ENCODE measurements around the gene CREB3L2.
A peak's percentile ranks its signal among the peaks of the same experiment; 100 is the strongest.
"Not testable (repeated sequence)": the region's sequence is repeated elsewhere in the genome, so short reads cannot be mapped to it uniquely, and the experiment has no call there.

The CREB3L2 gene

GRCh38 chr7:137913985-137914384 lies 87.9 kb downstream of the CREB3L2 start:
- H3K9me3 ChIP-seq (ENCODE audit: control insufficient read depth in 2 of 2, low read length in 2 of 2) = no peaks in the 10 kb centered on the region
- H3K4me3 ChIP-seq (ENCODE audit: low read length in 2 of 2) = no peak overlapping the region
- H3K27me3 ChIP-seq (ENCODE audit: control insufficient read depth in 2 of 2, insufficient read depth in 2 of 2, low read length in 2 of 2) = no peaks in the 10 kb centered on the region
- no peak overlapping the region for H3K27ac ChIP-seq (ENCODE audit: low read depth in 2 of 2, low read length in 2 of 2)
- H3K36me3 ChIP-seq (ENCODE audit: control insufficient read depth in 2 of 2, insufficient read depth in 2 of 2, low read length in 2 of 2) = peaks cover 35 to 39% of the 10 kb centered on the region in 2 donors
- no peaks in the 10 kb centered on the region for H3K4me1 ChIP-seq (ENCODE audit: control insufficient read depth in 2 of 2, insufficient read depth in 2 of 2, low read length in 2 of 2)
- no peak overlapping the region for H3K9ac ChIP-seq (ENCODE audit: low read depth in 1 of 2, low read length in 2 of 2)

GRCh38 chr7:137909042-137909441 lies 92.8 kb downstream of the CREB3L2 start:
- Histone ChIP-seq H3K9me3 (ENCODE audit: control insufficient read depth in 2 of 2, low read length in 2 of 2) (no peaks in the 10 kb centered on the region), H3K27ac (ENCODE audit: low read depth in 2 of 2, low read length in 2 of 2) (no peak overlapping the region), H3K4me1 (ENCODE audit: control insufficient read depth in 2 of 2, insufficient read depth in 2 of 2, low read length in 2 of 2) (no peaks in the 10 kb centered on the region), H3K4me3 (ENCODE audit: low read length in 2 of 2) (no peak overlapping the region), H3K9ac (ENCODE audit: low read depth in 1 of 2, low read length in 2 of 2) (no peak overlapping the region), H3K27me3 (ENCODE audit: control insufficient read depth in 2 of 2, insufficient read depth in 2 of 2, low read length in 2 of 2) (no peaks in the 10 kb centered on the region), H3K36me3 (ENCODE audit: control insufficient read depth in 2 of 2, insufficient read depth in 2 of 2, low read length in 2 of 2) (peaks cover 63 to 64% of the 10 kb centered on the region in 2 donors)

GRCh38 chr7:137908106-137908505 lies 93.8 kb downstream of the CREB3L2 start:
- Histone ChIP-seq H3K27ac (ENCODE audit: low read depth in 2 of 2, low read length in 2 of 2) (no peak overlapping the region), H3K4me1 (ENCODE audit: control insufficient read depth in 2 of 2, insufficient read depth in 2 of 2, low read length in 2 of 2) (peaks cover 3 to 7% of the 10 kb centered on the region in 2 donors), H3K27me3 (ENCODE audit: control insufficient read depth in 2 of 2, insufficient read depth in 2 of 2, low read length in 2 of 2) (no peaks in the 10 kb centered on the region), H3K9me3 (ENCODE audit: control insufficient read depth in 2 of 2, low read length in 2 of 2) (no peaks in the 10 kb centered on the region), H3K4me3 (ENCODE audit: low read length in 2 of 2) (no peak overlapping the region), H3K36me3 (ENCODE audit: control insufficient read depth in 2 of 2, insufficient read depth in 2 of 2, low read length in 2 of 2) (peaks cover 60 to 62% of the 10 kb centered on the region in 2 donors), H3K9ac (ENCODE audit: low read depth in 1 of 2, low read length in 2 of 2) (no peak overlapping the region)

GRCh38 chr7:137906636-137907035 lies 95.2 kb downstream of the CREB3L2 start:
- H3K27me3 ChIP-seq (ENCODE audit: control insufficient read depth in 2 of 2, insufficient read depth in 2 of 2, low read length in 2 of 2) = not testable (repeated sequence)
- H3K36me3 ChIP-seq (ENCODE audit: control insufficient read depth in 2 of 2, insufficient read depth in 2 of 2, low read length in 2 of 2) = peaks cover 47 to 56% of the 10 kb centered on the region in 2 donors

GRCh38 chr7:137904833-137905232 lies 97.1 kb downstream of the CREB3L2 start:
- no peak overlapping the region for H3K27ac ChIP-seq (ENCODE audit: low read depth in 2 of 2, low read length in 2 of 2)
- no peaks in the 10 kb centered on the region for H3K9me3 ChIP-seq (ENCODE audit: control insufficient read depth in 2 of 2, low read length in 2 of 2)
- peaks cover 3 to 7% of the 10 kb centered on the region in 2 donors for H3K4me1 ChIP-seq (ENCODE audit: control insufficient read depth in 2 of 2, insufficient read depth in 2 of 2, low read length in 2 of 2)
- peaks cover 47 to 55% of the 10 kb centered on the region in 2 donors for H3K36me3 ChIP-seq (ENCODE audit: control insufficient read depth in 2 of 2, insufficient read depth in 2 of 2, low read length in 2 of 2)
- no peak overlapping the region for H3K4me3 ChIP-seq (ENCODE audit: low read length in 2 of 2)
- no peaks in the 10 kb centered on the region for H3K27me3 ChIP-seq (ENCODE audit: control insufficient read depth in 2 of 2, insufficient read depth in 2 of 2, low read length in 2 of 2)
- no peak overlapping the region for H3K9ac ChIP-seq (ENCODE audit: low read depth in 1 of 2, low read length in 2 of 2)

More at GRCh38 chr7:137906636-137907035, 95.2 kb downstream of the CREB3L2 start:
- H3K4me1 ChIP-seq (ENCODE audit: control insufficient read depth in 2 of 2, insufficient read depth in 2 of 2, low read length in 2 of 2); H3K4me3 ChIP-seq (ENCODE audit: low read length in 2 of 2); H3K27ac ChIP-seq (ENCODE audit: low read depth in 2 of 2, low read length in 2 of 2); H3K9me3 ChIP-seq (ENCODE audit: control insufficient read depth in 2 of 2, low read length in 2 of 2); H3K9ac ChIP-seq (ENCODE audit: low read depth in 1 of 2, low read length in 2 of 2): not testable (repeated sequence)

- H3K9ac ChIP-seq (ENCODE audit: low read depth in 1 of 2, low read length in 2 of 2) = no peak overlapping the region
- H3K36me3 ChIP-seq (ENCODE audit: control insufficient read depth in 2 of 2, insufficient read depth in 2 of 2, low read length in 2 of 2) = peaks cover 41 to 48% of the 10 kb centered on the region in 2 donors
- no peak overlapping the region for H3K27ac ChIP-seq (ENCODE audit: low read depth in 2 of 2, low read length in 2 of 2)
- peaks cover 7 to 9% of the 10 kb centered on the region in 2 donors for H3K4me1 ChIP-seq (ENCODE audit: control insufficient read depth in 2 of 2, insufficient read depth in 2 of 2, low read length in 2 of 2)
- H3K4me3 ChIP-seq (ENCODE audit: low read length in 2 of 2) = no peak overlapping the region
- H3K9me3 ChIP-seq (ENCODE audit: control insufficient read depth in 2 of 2, low read length in 2 of 2) = no peaks in the 10 kb centered on the region
- H3K27me3 ChIP-seq (ENCODE audit: control insufficient read depth in 2 of 2, insufficient read depth in 2 of 2, low read length in 2 of 2) = no peaks in the 10 kb centered on the region
These were observed 98.3 kb downstream of the CREB3L2 start for GRCh38 chr7:137903382-137904169.

GRCh38 chr7:137900137-137900536 lies 101.7 kb downstream of the CREB3L2 start:
- Histone ChIP-seq H3K9me3 (ENCODE audit: control insufficient read depth in 2 of 2, low read length in 2 of 2) (no peaks in the 10 kb centered on the region), H3K4me1 (ENCODE audit: control insufficient read depth in 2 of 2, insufficient read depth in 2 of 2, low read length in 2 of 2) (peaks cover 7 to 9% of the 10 kb centered on the region in 2 donors), H3K27ac (ENCODE audit: low read depth in 2 of 2, low read length in 2 of 2) (no peak overlapping the region), H3K4me3 (ENCODE audit: low read length in 2 of 2) (no peak overlapping the region), H3K9ac (ENCODE audit: low read depth in 1 of 2, low read length in 2 of 2) (no peak overlapping the region), H3K27me3 (ENCODE audit: control insufficient read depth in 2 of 2, insufficient read depth in 2 of 2, low read length in 2 of 2) (no peaks in the 10 kb centered on the region), H3K36me3 (ENCODE audit: control insufficient read depth in 2 of 2, insufficient read depth in 2 of 2, low read length in 2 of 2) (peaks cover 22 to 30% of the 10 kb centered on the region in 2 donors)

GRCh38 chr7:137898839-137899721 lies 102.8 kb downstream of the CREB3L2 start:
- peaks cover 7 to 9% of the 10 kb centered on the region in 2 donors for H3K4me1 ChIP-seq (ENCODE audit: control insufficient read depth in 2 of 2, insufficient read depth in 2 of 2, low read length in 2 of 2)
- no peak overlapping the region for H3K9ac ChIP-seq (ENCODE audit: low read depth in 1 of 2, low read length in 2 of 2)
- H3K4me3 ChIP-seq (ENCODE audit: low read length in 2 of 2) = peak overlapping the region; percentile 2 to 47
- H3K27ac ChIP-seq (ENCODE audit: low read depth in 2 of 2, low read length in 2 of 2) = no peak overlapping the region
- no peaks in the 10 kb centered on the region for H3K27me3 ChIP-seq (ENCODE audit: control insufficient read depth in 2 of 2, insufficient read depth in 2 of 2, low read length in 2 of 2)
- H3K36me3 ChIP-seq (ENCODE audit: control insufficient read depth in 2 of 2, insufficient read depth in 2 of 2, low read length in 2 of 2) = peaks cover 19 to 37% of the 10 kb centered on the region in 2 donors
- H3K9me3 ChIP-seq (ENCODE audit: control insufficient read depth in 2 of 2, low read length in 2 of 2) = no peaks in the 10 kb centered on the region

GRCh38 chr7:137895301-137896221 lies 106.3 kb downstream of the CREB3L2 start:
- no peak overlapping the region for H3K9ac ChIP-seq (ENCODE audit: low read depth in 1 of 2, low read length in 2 of 2)
- H3K4me3 ChIP-seq (ENCODE audit: low read length in 2 of 2) = no peak overlapping the region
- no peaks in the 10 kb centered on the region for H3K9me3 ChIP-seq (ENCODE audit: control insufficient read depth in 2 of 2, low read length in 2 of 2)
- peaks cover 0 to 9% of the 10 kb centered on the region in 2 donors for H3K4me1 ChIP-seq (ENCODE audit: control insufficient read depth in 2 of 2, insufficient read depth in 2 of 2, low read length in 2 of 2)
- H3K27ac ChIP-seq (ENCODE audit: low read depth in 2 of 2, low read length in 2 of 2) = no peak overlapping the region
- H3K27me3 ChIP-seq (ENCODE audit: control insufficient read depth in 2 of 2, insufficient read depth in 2 of 2, low read length in 2 of 2) = no peaks in the 10 kb centered on the region
- peaks cover 16 to 25% of the 10 kb centered on the region in 2 donors for H3K36me3 ChIP-seq (ENCODE audit: control insufficient read depth in 2 of 2, insufficient read depth in 2 of 2, low read length in 2 of 2)

Data from mucosa of rectum (tissue), 2 donors.